ENCODE results near the gene EFCAB3.
"Not testable (repeated sequence)": the region's sequence is repeated elsewhere in the genome, so short reads cannot be mapped to it uniquely, and the experiment has no call there.

The EFCAB3 gene

GRCh38 chr17:62465271-62465670 lies 84.9 kb downstream of the EFCAB3 start:
- DNase-seq: not testable (repeated sequence)
